GM12892 (cell line): Measurements from ENCODE around the gene CACNA1C.

Experiments used
- DNase-seq: peaks from one replicate; pipeline ENCODE4 v3.0.0; 2011; ENCODE audit not compliant: insufficient read length
- FAIRE-seq: peaks from 2 replicates; lab custom pipeline; 2011; peaks lifted over from hg19 to GRCh38; lab: Jason Lieb, UNC
- POLR2A ChIP-seq: IDR thresholded peaks from 2 replicates; pipeline ENCODE4 v1.6.1; 2011; ENCODE audit warnings: low read depth, low read length, control low read depth
- POLR2AphosphoS5 ChIP-seq: IDR thresholded peaks from 2 replicates; pipeline ENCODE4 v1.6.1; 2011; ENCODE audit warnings: low read depth, low read length, control low read depth
- TAF1 ChIP-seq: IDR thresholded peaks from 2 replicates; pipeline ENCODE4 v1.6.1; 2011; ENCODE audit warnings: low read depth, mild to moderate bottlenecking, control low read depth, low read length, borderline replicate concordance

The CACNA1C gene

GRCh38 chr12:2638273-2639019, 585.7 kb downstream of the CACNA1C start:
- no peak for TF ChIP-seq TAF1
- no peak for TF ChIP-seq POLR2A
- TF ChIP-seq POLR2AphosphoS5, result no peak
- FAIRE-seq (no peak), DNase-seq (no peak)

GRCh38 chr12:2639020-2639298, 586.2 kb downstream of the CACNA1C start:
- DNase-seq (no peak), FAIRE-seq (no peak)
- no peak for TF ChIP-seq POLR2AphosphoS5
- TF ChIP-seq POLR2A, result no peak
- TF ChIP-seq TAF1, result no peak

GRCh38 chr12:2640281-2640680, 587.5 kb downstream of the CACNA1C start:
- FAIRE-seq, result no peak
- DNase-seq, result no peak

GRCh38 chr12:2640709-2641108, 587.9 kb downstream of the CACNA1C start:
- no peak for FAIRE-seq

More at GRCh38 chr12:2640281-2640680, 587.5 kb downstream of the CACNA1C start:
- TF ChIP-seq POLR2AphosphoS5 (no peak), POLR2A (no peak), TAF1 (no peak)

GRCh38 chr12:2641207-2641606, 588.4 kb downstream of the CACNA1C start:
- TF ChIP-seq POLR2AphosphoS5, result no peak
- TF ChIP-seq POLR2A, result no peak
- no peak for TF ChIP-seq TAF1
- FAIRE-seq, result no peak
- DNase-seq, result no peak

More at GRCh38 chr12:2640709-2641108, 587.9 kb downstream of the CACNA1C start:
- no peak for DNase-seq
- TF ChIP-seq TAF1, result no peak
- TF ChIP-seq POLR2AphosphoS5, result no peak
- no peak for TF ChIP-seq POLR2A

- DNase-seq (no peak), FAIRE-seq (no peak)
These were observed 589.0 kb downstream of the CACNA1C start for GRCh38 chr12:2641761-2642160.

GRCh38 chr12:2642176-2642892, 589.5 kb downstream of the CACNA1C start:
- DNase-seq, result no peak
- TF ChIP-seq POLR2A, result no peak
- TF ChIP-seq POLR2AphosphoS5, result no peak
- no peak for FAIRE-seq

More at GRCh38 chr12:2641761-2642160, 589.0 kb downstream of the CACNA1C start:
- TF ChIP-seq TAF1 (no peak), POLR2AphosphoS5 (no peak), POLR2A (no peak)

GRCh38 chr12:2642896-2643425, 590.2 kb downstream of the CACNA1C start:
- FAIRE-seq (no peak), DNase-seq (no peak)

GRCh38 chr12:2643576-2644135, 590.9 kb downstream of the CACNA1C start:
- no peak for DNase-seq
- TF ChIP-seq POLR2AphosphoS5 (no peak), TAF1 (no peak), POLR2A (no peak)
- FAIRE-seq, result no peak

More at GRCh38 chr12:2642896-2643425, 590.2 kb downstream of the CACNA1C start:
- TF ChIP-seq POLR2A (no peak), TAF1 (no peak), POLR2AphosphoS5 (no peak)

- no peak for DNase-seq
- TF ChIP-seq POLR2AphosphoS5 (no peak), TAF1 (no peak), POLR2A (no peak)
- FAIRE-seq, result no peak
These were observed 592.1 kb downstream of the CACNA1C start for GRCh38 chr12:2644683-2645405.

- TF ChIP-seq TAF1 (no peak), POLR2AphosphoS5 (no peak), POLR2A (no peak)
- no peak for DNase-seq
- FAIRE-seq, result no peak
These were observed 592.7 kb downstream of the CACNA1C start for GRCh38 chr12:2645460-2645859.

GRCh38 chr12:2646341-2646740, 593.6 kb downstream of the CACNA1C start:
- no peak for FAIRE-seq
- TF ChIP-seq TAF1 (no peak), POLR2AphosphoS5 (no peak), POLR2A (no peak)
- DNase-seq, result no peak
